ENCODE measurements around the gene GNPTAB.

The GNPTAB gene

DNA sequence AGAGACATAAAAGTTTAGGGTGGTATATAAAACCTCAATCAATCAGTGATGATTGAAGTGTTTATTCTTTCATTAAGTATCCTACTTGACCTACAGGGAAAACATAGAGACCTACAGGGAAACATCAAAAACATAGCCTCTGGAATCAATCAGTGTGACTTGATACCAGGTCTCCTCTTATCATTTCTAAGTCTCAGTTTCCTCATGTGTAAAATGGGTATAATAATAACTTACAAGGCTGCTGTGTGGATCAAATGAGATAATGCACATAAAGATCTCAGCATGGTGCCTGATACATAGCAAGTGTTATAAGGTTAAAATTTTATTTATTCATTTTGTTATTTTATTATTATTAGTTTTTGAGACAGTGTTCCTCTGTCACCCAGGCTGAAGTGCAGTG lies 22.2 kb upstream of the GNPTAB start:
- CTCF ChIA-PET: no interaction called here
- no peak for DNase-seq (ENCODE audit: low spot score)
- no peak for TF ChIP-seq CTCF (conservative IDR thresholded peaks at IDR 0.05; ENCODE audit: low read depth)
- POLR2A ChIA-PET (ENCODE audit: low non-redundant PET): interaction anchor here (0.6 kb wide), 1 partner anchor 24 kb away, joined by 4 read pairs; the partner anchor contains the start of gene DRAM1
- H3K27ac ChIP-seq: no peak overlapping the region

DNA sequence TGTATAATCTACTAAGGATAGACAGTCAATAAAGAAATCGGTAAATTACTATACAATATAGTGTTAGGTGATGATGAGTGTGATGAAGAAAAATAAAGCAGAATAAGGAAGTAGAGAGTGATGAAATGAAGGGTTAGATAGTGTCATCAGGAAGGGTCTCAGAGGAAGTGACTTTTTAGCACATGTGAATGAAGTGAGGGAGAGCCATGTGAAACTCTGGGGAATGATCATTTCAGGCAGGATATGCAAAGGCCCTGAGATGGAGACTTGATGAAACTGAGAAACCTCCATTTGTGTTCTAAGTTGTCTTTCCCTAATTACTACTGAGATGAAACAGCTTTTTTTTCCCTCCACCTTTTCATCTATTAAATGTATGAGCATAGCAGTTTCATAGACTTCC lies 19.4 kb upstream of the GNPTAB start:
- no peak for DNase-seq (ENCODE audit: low spot score)
- H3K27ac ChIP-seq: no peak overlapping the region
- ChIA-PET POLR2A (ENCODE audit: low non-redundant PET) (no interaction called here), CTCF (no interaction called here)
- TF ChIP-seq CTCF (conservative IDR thresholded peaks at IDR 0.05; ENCODE audit: low read depth): no peak

- no peak for TF ChIP-seq CTCF (conservative IDR thresholded peaks at IDR 0.05; ENCODE audit: low read depth)
- DNase-seq (ENCODE audit: low spot score): no peak
- POLR2A ChIA-PET (ENCODE audit: low non-redundant PET): no interaction called here
- CTCF ChIA-PET: no interaction called here
- no peak overlapping the region for H3K27ac ChIP-seq
Measured at GRCh38 chr12:101847325-101847724, 16.6 kb upstream of the GNPTAB start.

- H3K27ac ChIP-seq: no peak overlapping the region
- no peak for TF ChIP-seq CTCF (conservative IDR thresholded peaks at IDR 0.05; ENCODE audit: low read depth)
- POLR2A ChIA-PET (ENCODE audit: low non-redundant PET): no interaction called here
- no peak for DNase-seq (ENCODE audit: low spot score)
- CTCF ChIA-PET: interaction anchor here (0.6 kb wide), 1 partner anchor 56 kb away, joined by 9 read pairs; no protein-coding TSS in a partner anchor
Measured at GRCh38 chr12:101845137-101845711, 14.5 kb upstream of the GNPTAB start.

GRCh38 chr12:101841069-101841468 lies 10.3 kb upstream of the GNPTAB start:
- ChIA-PET POLR2A (ENCODE audit: low non-redundant PET) (no interaction called here), CTCF (interaction anchor here (0.5 to 3.7 kb wide), 3 partner anchors 10 to 68 kb away, joined by 3 to 20 read pairs (median 10); partner anchors contain the start of gene GNPTAB)
- no peak overlapping the region for H3K27ac ChIP-seq
- DNase-seq (ENCODE audit: low spot score): no peak
- no peak for TF ChIP-seq CTCF (conservative IDR thresholded peaks at IDR 0.05; ENCODE audit: low read depth)

DNA sequence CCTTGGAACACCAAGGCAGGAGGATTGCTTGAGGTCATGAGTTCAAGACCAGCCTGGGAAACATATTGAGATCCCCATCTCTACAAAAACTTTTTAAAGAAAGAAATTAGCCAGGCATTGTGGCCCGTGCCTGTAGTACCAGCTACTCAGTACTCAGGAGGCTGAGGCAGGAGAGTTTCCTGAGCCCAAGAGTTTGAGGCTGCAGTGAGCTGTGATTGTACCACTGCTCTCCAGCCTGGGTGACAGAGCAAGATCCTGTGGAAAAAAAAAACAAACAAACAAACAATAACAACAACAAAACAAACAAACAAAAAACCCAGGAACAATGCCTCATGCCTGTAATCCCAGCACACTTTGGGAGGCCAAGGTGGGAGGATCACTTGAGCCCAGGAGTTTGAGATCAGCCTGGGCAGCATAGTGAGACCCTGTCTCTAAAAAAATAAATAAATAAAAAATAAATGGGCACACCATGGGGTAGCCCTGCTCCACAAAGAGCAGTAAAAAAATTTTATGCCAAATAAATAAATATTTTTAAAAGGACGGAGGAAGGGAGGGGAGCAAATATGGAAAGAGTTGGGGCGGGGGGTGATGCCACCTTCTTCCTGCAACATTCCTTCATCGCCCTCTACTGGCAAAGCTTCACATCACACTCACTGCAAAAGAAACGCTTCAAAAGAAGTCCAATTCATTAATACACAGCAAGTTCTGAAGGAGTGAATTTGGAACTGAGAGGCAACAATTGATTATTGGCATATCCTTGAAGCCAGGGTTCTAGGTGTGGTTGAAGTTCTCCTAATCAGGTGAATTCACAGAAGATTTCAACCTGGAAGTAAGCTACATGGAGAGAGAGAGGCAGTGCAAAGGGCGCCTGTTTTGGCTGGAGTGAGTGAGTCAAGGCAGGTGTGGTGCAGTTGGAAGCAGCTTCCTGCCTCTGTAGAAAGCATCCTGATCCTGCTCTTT lies 8.8 kb upstream of the GNPTAB start:
- ChIA-PET CTCF (interaction anchor here (0.5 to 3.7 kb wide), 17 partner anchors 9 to 1930 kb away, joined by 3 to 20 read pairs (median 5); partner anchors contain the start of gene GNPTAB), POLR2A (ENCODE audit: low non-redundant PET) (interaction anchor here (0.7 kb wide), 1 partner anchor 10 kb away, joined by 5 read pairs; no protein-coding TSS in a partner anchor)
- TF ChIP-seq CTCF (conservative IDR thresholded peaks at IDR 0.05; ENCODE audit: low read depth): peak; percentile 90
- H3K27ac ChIP-seq: no peak overlapping the region
- DNase-seq (ENCODE audit: low spot score): peak; percentile 63
